Nephron progenitor cell (in vitro differentiated cells): ENCODE results near the gene SH3BP5L.

ENCODE experiments used
- DNase-seq: peaks from one replicate; pipeline ENCODE4 v3.0.0; 2021
- H3K27ac Mint-ChIP-seq: 2 replicates; pipeline ENCODE4 v1.8.0; 2021; ENCODE audit warnings: mild to moderate bottlenecking, moderate library complexity, mixed read lengths
- H3K27me3 Mint-ChIP-seq: 2 replicates; pipeline ENCODE4 v1.8.0; 2021; ENCODE audit warnings: mild to moderate bottlenecking, low read depth, mixed read lengths; ENCODE audit not compliant: poor library complexity
- H3K36me3 Mint-ChIP-seq: 2 replicates; pipeline ENCODE4 v1.8.0; 2021; ENCODE audit warnings: low read depth, mixed read lengths
- H3K4me1 Mint-ChIP-seq: 2 replicates; pipeline ENCODE4 v1.8.0; 2021; ENCODE audit warnings: mixed read lengths
- H3K4me3 Mint-ChIP-seq: 2 replicates; pipeline ENCODE4 v1.8.0; 2021; ENCODE audit warnings: mild to moderate bottlenecking, moderate library complexity, mixed read lengths
- H3K9me3 Mint-ChIP-seq: 2 replicates; pipeline ENCODE4 v1.8.0; 2021; ENCODE audit warnings: mild to moderate bottlenecking, moderate library complexity, mixed read lengths
- TF ChIP-seq, protein P1 (sequence below): fragments of 200-600 bp; sonication (generic); IDR thresholded peaks from 2 replicates; pipeline ENCODE4 v1.5.0; 2021; ENCODE audit warnings: antibody characterized with exemption

SH3BP5L gene

DNA sequence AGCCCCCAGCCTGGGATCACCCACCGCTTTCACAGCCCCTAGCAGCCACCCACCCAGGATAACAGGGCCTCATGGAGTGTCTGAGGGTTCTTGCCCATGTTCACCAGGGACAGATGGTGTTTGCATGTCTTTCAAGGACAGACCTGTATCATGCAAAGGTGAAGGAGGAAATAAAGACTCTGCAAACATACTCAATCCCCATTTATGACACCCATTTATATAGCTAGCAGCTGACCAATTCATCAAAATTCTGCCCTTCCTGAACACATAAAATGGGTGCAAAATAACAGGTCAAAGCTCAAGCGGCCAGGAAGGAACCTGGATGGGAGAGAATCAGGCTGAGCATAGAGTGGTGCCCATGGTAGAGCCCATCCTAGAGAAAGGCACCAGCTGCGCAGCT is 37.4 kb downstream of the SH3BP5L start:
- H3K9me3 Mint-ChIP-seq = peaks cover 63% of the 10 kb centered on the region
- H3K36me3 Mint-ChIP-seq = no peaks in the 10 kb centered on the region

DNA sequence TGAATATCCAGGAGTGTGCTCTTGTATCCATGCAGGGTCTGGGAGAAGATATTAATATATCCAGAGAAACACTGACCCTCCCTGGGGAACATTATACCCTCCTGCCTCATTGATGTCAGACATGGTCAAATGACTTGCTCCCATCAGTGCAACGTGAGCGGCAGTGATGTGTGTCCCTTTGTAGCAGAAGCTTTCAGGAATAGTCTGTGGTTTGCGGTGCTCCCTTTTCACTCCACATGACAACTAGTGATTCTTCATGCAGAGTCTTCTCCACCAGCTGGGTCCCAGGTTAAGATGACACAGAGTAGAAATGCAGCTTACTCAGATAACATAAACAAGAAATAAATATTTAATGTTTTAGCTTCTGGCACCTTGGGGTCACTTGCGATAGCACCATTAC is 38.3 kb downstream of the SH3BP5L start:
- TF ChIP-seq, protein P1, sequence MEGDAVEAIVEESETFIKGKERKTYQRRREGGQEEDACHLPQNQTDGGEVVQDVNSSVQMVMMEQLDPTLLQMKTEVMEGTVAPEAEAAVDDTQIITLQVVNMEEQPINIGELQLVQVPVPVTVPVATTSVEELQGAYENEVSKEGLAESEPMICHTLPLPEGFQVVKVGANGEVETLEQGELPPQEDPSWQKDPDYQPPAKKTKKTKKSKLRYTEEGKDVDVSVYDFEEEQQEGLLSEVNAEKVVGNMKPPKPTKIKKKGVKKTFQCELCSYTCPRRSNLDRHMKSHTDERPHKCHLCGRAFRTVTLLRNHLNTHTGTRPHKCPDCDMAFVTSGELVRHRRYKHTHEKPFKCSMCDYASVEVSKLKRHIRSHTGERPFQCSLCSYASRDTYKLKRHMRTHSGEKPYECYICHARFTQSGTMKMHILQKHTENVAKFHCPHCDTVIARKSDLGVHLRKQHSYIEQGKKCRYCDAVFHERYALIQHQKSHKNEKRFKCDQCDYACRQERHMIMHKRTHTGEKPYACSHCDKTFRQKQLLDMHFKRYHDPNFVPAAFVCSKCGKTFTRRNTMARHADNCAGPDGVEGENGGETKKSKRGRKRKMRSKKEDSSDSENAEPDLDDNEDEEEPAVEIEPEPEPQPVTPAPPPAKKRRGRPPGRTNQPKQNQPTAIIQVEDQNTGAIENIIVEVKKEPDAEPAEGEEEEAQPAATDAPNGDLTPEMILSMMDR = no peak
- DNase-seq = no peak
- Mint-ChIP-seq H3K9me3 (peaks cover 62% of the 10 kb centered on the region), H3K27me3 (peaks cover 5% of the 10 kb centered on the region), H3K36me3 (no peaks in the 10 kb centered on the region), H3K27ac (no peak overlapping the region), H3K4me3 (no peak overlapping the region), H3K4me1 (no peaks in the 10 kb centered on the region)

More for the DNA sequence above, 37.4 kb downstream of the SH3BP5L start:
- Mint-ChIP-seq H3K27me3 (peaks cover 5% of the 10 kb centered on the region), H3K27ac (no peak overlapping the region), H3K4me1 (no peaks in the 10 kb centered on the region), H3K4me3 (no peak overlapping the region)
- TF ChIP-seq, protein P1 = no peak
- no peak for DNase-seq

DNA sequence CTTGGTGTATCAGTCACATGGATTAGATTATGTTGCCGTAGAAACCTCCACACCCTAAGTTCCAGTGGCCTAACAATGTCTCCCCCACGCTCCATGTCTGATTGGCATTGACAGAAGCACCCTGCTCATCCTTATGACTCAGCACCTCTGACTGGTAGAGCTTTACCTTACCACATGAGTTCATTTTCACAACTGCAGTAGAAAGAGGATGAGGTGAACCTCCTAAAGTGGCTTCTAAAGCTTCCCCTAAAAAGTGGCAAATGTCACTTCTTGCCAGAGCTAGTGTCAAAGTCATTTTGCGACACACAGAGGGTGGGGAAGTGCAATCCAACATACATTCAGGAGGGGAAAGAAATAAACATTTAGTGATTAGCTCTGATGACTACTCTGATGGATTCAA is 39.6 kb downstream of the SH3BP5L start:
- peaks cover 68% of the 10 kb centered on the region for H3K9me3 Mint-ChIP-seq
- no peak for DNase-seq
- no peak overlapping the region for H3K27ac Mint-ChIP-seq
- TF ChIP-seq, protein P1 = no peak
- no peaks in the 10 kb centered on the region for H3K4me1 Mint-ChIP-seq
- peaks cover 5% of the 10 kb centered on the region for H3K27me3 Mint-ChIP-seq
- H3K4me3 Mint-ChIP-seq = no peak overlapping the region
- no peaks in the 10 kb centered on the region for H3K36me3 Mint-ChIP-seq

DNA sequence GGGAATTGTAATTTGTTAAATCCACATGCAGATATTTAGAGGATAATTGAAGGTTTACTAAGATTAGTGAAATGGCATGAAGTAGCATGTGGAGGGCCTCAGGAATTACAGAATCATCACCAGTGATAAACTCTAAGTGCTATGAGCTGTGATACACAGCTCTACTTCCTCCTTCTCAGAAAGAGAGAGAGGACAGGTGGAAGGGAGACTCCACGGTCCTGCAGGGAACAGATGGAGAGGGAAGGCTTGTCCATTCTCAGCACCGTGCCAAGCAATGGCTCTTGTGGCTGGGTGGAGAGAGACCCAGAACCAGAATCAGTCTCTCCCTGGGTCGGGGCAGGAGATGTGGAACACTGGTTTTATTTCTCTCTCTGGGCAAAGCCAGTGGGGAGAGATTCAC is 42.3 kb downstream of the SH3BP5L start:
- no peak for DNase-seq
- Mint-ChIP-seq H3K4me3 (no peak overlapping the region), H3K4me1 (no peaks in the 10 kb centered on the region), H3K9me3 (peaks cover 72% of the 10 kb centered on the region), H3K36me3 (no peaks in the 10 kb centered on the region), H3K27ac (no peak overlapping the region), H3K27me3 (peaks cover 5% of the 10 kb centered on the region)
- TF ChIP-seq, protein P1 = no peak

DNA sequence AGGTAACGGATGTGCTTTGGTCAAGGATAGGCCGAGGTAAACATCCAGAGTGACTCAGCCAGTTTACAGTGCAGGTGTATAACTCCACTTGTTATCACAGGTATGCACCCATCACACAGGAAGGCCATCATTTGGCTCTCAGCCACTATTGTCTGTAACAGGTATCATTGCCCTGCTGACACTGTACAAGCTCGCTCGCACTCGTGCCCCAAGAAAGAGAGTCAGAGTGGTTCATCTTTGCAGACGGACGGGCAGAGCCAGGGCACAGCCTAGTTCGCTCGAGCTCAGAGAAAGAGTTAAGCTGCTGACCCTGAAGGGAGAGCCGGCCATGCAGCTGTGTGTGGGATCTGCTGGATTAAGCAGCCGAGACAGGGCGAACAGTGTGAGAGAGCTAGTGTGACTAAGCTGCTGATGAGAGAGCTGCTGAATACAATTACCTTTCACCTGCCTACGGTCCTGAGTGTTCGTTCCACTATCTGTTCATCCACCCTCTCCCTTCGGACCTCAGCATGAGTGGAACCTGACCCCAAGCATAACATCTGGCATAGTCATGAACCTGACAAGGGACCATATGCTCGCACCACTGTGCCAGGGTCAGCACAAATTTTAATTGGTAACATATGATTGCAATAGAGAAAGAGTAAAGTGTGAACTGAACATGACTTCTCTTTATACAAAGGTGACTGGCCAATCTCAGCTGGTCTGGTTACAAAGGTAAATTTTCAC is 43.1 kb downstream of the SH3BP5L start:
- H3K9me3 Mint-ChIP-seq = peaks cover 72% of the 10 kb centered on the region
- no peak for DNase-seq
- H3K27me3 Mint-ChIP-seq = peaks cover 2% of the 10 kb centered on the region
- H3K27ac Mint-ChIP-seq = no peak overlapping the region
- H3K4me3 Mint-ChIP-seq = no peak overlapping the region
- TF ChIP-seq, protein P1 = no peak
- H3K36me3 Mint-ChIP-seq = no peaks in the 10 kb centered on the region
- H3K4me1 Mint-ChIP-seq = no peaks in the 10 kb centered on the region

DNA sequence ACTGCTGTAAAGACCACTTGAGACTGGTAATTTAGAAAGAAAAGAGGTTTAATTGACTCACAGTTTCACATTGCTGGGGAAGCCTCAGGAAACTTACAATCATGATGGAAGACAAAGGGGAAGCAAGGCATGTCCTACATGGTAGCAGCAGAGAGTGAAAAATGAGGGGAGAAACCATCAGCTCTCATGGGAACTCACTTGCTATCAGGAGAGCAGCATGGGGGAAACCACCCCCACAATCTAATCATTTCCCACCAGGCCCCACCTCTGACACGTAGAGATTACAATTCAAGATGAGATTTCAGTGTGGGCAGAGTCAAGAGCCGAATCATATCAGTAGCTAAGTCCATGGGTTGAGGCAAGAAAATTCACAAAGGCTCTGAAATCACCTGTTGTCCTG is 46.4 kb downstream of the SH3BP5L start:
- H3K9me3 Mint-ChIP-seq = peaks cover 87% of the 10 kb centered on the region
- no peaks in the 10 kb centered on the region for H3K36me3 Mint-ChIP-seq
- H3K4me1 Mint-ChIP-seq = no peaks in the 10 kb centered on the region
- TF ChIP-seq, protein P1 = no peak
- no peak overlapping the region for H3K27ac Mint-ChIP-seq
- DNase-seq = no peak
- H3K27me3 Mint-ChIP-seq = peaks cover 5% of the 10 kb centered on the region
- H3K4me3 Mint-ChIP-seq = no peak overlapping the region
